Esophagus muscularis mucosa (tissue), 4 donors: ENCODE measurements around the gene TMCC2. TPM values are rescaled to one million over a fixed set of nuclear protein-coding genes. Genes with fewer than 3 reads are reported as not detected.

Experiments used
- DNase-seq: peaks from one replicate; pipeline ENCODE4 v3.0.0-alpha.2; 2017; ENCODE audit errors: extremely low spot score
- H3K27ac ChIP-seq, 4 donors: fragments of 200-600 bp; sonication (generic); replicated peaks in 1 of 4; 1 replicate in 3 of 4; 2 replicates in 1 of 4; pipeline ENCODE4 v1.5.1; 2016 to 2019; ENCODE audit warnings: mild to moderate bottlenecking in 1 of 4
- H3K27me3 ChIP-seq, 4 donors: fragments of 200-600 bp; sonication (generic); one replicate each; pipeline versions ENCODE4 v1.5.1 to v1.6.0; 2016 to 2019
- H3K36me3 ChIP-seq, 4 donors: fragments of 200-600 bp; sonication (generic); one replicate each; pipeline ENCODE4 v1.5.1; 2016 to 2019
- H3K4me1 ChIP-seq, 4 donors: fragments of 200-600 bp; sonication (generic); one replicate each; pipeline ENCODE4 v1.5.1; 2016 to 2019
- H3K4me3 ChIP-seq, 4 donors: fragments of 200-600 bp; sonication (generic); 1 replicate in 2 of 4; 2 replicates in 2 of 4; pipeline ENCODE4 v1.5.1; 2016 to 2019; ENCODE audit warnings: mild to moderate bottlenecking in 4 of 4, moderate library complexity in 1 of 4
- H3K9me3 ChIP-seq, 4 donors: fragments of 200-600 bp; sonication (generic); 1 replicate in 3 of 4; 2 replicates in 1 of 4; pipeline ENCODE4 v1.5.1; 2016 to 2019
- CTCF ChIP-seq, 3 experiments: fragments of 200-600 bp in 2 of 3; fragments of 450-650 bp in 1 of 3; sonication (generic) in 2 of 3; IDR thresholded peaks; one replicate each; pipeline ENCODE4 v1.5.1; 2017 to 2019; ENCODE audit warnings: antibody characterized with exemption in 3 of 3, mild to moderate bottlenecking in 2 of 3, moderate library complexity in 1 of 3
- EP300 ChIP-seq: sonication (generic); formaldehyde crosslinking; IDR thresholded peaks from one replicate; pipeline ENCODE4 v1.6.1; 2017; ENCODE audit warnings: antibody characterized with exemption
- POLR2A ChIP-seq: fragments of 450-650 bp; IDR thresholded peaks from one replicate; pipeline ENCODE4 v1.6.1; 2017; ENCODE audit warnings: antibody characterized with exemption, moderate library complexity, mild to moderate bottlenecking, low read depth
- POLR2AphosphoS5 ChIP-seq, 2 donors: sonication (generic); formaldehyde crosslinking; IDR thresholded peaks; one replicate each; pipeline ENCODE4 v1.6.1; 2017; ENCODE audit warnings: antibody characterized with exemption in 2 of 2
- WGBS: methylation state at CpG from one replicate; pipeline ENCODE4 v1.1.5; 2018; 5-methylcytosine and 5-hydroxymethylcytosine counted together
- intact Hi-C: fragments of 100-400 bp; cut with DNase I; formaldehyde crosslinking; loops from one replicate; pipeline ENCODE4 v1.15.1; 2023
- total RNA-seq, 4 donors: library from RNA; depleted of rRNA; stranded (reverse); fragments of >200 nt; gene quantifications; one replicate each; pipeline versions ENCODE4 v1.1.0 to v1.2.1, GENCODE V29; 2016

The TMCC2 gene
- total RNA-seq, 4 donors from 2014 or later, result 4.1 to 8.2 (median 5.9) TPM

DNA sequence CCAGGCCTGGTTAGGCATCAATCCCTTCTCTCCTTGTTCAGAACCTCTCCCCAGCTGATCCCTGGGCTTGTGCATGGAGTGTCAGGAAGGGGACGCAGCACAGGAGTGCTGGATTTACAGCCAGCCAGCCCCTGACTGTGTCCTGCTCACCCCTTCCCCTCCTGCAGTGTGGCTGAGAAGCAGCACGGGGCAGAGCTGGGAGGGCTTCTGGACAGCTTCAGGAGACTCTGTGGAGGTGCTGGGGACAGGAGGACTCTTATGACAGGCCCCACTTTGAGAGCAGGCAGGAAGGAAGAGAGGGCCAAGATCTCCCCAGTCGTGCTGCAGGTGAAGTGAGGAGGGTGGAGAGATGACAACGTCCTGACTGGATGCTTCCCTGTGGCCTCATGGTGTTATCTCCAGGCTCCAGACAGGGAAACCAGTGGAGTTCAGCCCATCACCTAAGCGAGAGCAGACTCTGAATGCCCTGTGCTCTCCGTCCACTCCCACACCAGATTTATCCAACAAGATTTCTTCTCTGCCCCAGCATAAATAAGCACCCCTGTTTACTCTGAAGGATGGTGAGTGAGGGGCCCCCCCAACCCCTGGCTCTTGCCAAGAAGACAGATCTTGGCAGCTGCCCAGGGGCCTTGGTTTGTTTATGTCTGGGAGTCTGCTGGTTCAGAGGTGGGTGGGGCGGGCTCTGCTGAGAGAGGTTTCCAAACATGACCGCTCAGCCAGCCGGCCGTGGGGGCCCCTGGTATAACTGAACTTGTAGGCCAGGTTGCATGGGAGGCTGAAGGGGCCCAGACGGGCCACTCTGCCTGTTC, 21.3 kb downstream of the TMCC2 start:
- no peaks in the 10 kb centered on the region for H3K27me3 ChIP-seq
- H3K4me3 ChIP-seq, result no peak overlapping the region
- WGBS, result 64% methylated on average over 4 of the region's 11 CpGs
- peak overlapping the region; percentile 28 to 65 (median 58) for H3K27ac ChIP-seq
- intact Hi-C loops, result no loop called here
- H3K4me1 ChIP-seq, result peaks cover 28 to 62% (median 61%) of the 10 kb centered on the region in 4 donors
- DNase-seq, result no peak
- H3K36me3 ChIP-seq, result no peaks in the 10 kb centered on the region
- H3K9me3 ChIP-seq, result no peaks in the 10 kb centered on the region
- TF ChIP-seq POLR2A (no peak), CTCF (IDR thresholded peaks at IDR 0.05) (no peak), POLR2AphosphoS5 (IDR thresholded peaks at IDR 0.05) (peak in 1 of 2 donors; percentile 20)

DNA sequence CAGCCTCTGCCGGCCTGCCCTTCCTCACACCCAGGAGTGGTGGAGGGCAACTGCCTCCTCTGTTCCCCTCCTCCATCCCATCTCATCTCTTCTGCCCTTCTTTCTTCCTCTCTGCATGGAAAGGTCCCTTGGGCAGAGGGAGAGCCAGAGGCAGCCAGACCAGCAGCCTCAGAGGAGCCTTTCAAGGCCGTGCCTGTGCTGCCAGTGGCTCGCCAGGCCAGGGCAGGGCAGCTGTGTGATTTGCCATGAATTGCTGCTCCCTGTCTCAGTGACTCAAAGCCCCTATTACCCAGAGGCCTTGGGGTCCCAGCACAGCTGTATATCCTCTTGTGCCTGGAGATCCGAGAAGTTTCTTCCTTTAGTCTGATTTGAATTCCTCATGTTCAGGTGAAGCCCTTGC, 21.9 kb downstream of the TMCC2 start:
- Histone ChIP-seq H3K9me3 (no peaks in the 10 kb centered on the region), H3K36me3 (no peaks in the 10 kb centered on the region), H3K27me3 (no peaks in the 10 kb centered on the region), H3K27ac (peak overlapping the region; percentile 28 to 65 (median 58)), H3K4me3 (no peak overlapping the region), H3K4me1 (peaks cover 28 to 62% (median 61%) of the 10 kb centered on the region in 4 donors)
- TF ChIP-seq POLR2AphosphoS5 (IDR thresholded peaks at IDR 0.05), result no peak
- no peak for TF ChIP-seq CTCF (IDR thresholded peaks at IDR 0.05)
- TF ChIP-seq POLR2A, result no peak
- no peak for TF ChIP-seq EP300
- DNase-seq, result no peak
- intact Hi-C loops, result loop anchor here (2.0 to 5.0 kb wide), 2 partner anchors 21 to 117 kb away; no protein-coding TSS in a partner anchor
- 70% methylated on average over 2 of the region's 4 CpGs for WGBS

DNA sequence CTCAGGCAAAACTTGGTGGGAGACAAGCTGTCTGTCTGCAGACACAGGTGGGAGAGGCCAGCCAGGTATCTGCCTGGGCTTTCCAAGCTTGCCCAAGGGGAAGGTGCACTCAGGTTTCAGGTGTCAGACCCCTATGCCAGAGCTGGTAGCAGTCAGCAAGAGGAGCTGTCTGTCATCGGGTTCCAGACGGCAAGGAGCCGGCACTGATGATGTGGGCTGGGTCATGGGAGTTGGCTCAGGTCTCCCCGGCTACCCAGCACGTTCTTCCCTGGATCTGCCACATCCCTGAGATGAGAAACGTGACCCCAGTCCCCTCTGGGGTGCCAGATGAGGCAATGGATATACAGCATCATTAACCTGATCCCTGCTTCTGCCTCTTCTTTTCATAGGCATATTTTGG, 23.0 kb downstream of the TMCC2 start:
- WGBS, result 70% methylated on average over 6 of the region's 6 CpGs
- Histone ChIP-seq H3K9me3 (no peaks in the 10 kb centered on the region), H3K4me1 (peaks cover 28 to 65% (median 62%) of the 10 kb centered on the region in 4 donors), H3K27ac (peak overlapping the region in 2 of 4 donors; percentile 14 to 34), H3K27me3 (no peaks in the 10 kb centered on the region), H3K4me3 (no peak overlapping the region), H3K36me3 (no peaks in the 10 kb centered on the region)
- TF ChIP-seq POLR2AphosphoS5 (IDR thresholded peaks at IDR 0.05) (no peak), EP300 (no peak), CTCF (IDR thresholded peaks at IDR 0.05) (no peak), POLR2A (no peak)
- intact Hi-C loops, result loop anchor here (2.0 to 5.0 kb wide), 2 partner anchors 22 to 118 kb away; no protein-coding TSS in a partner anchor
- no peak for DNase-seq

DNA sequence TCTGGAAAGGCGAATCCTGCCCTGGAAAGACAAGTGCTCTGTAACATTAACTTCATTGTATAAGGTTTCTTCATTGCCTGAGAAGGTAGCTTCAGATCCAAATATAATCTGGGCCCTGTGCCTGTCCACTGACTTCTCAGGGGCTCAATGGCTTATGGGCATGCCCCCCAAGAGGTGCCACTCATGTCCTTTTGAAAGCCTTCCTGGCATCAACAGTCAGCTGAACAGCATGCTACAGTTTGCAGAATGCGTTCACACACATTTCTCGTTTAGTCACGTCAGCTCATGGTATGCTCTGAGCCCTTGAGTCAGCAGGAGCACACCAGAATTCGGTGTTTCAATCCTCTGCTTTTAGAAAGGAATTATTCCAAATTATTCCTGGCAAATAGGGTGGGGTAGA, 23.8 kb downstream of the TMCC2 start:
- H3K36me3 ChIP-seq, result no peaks in the 10 kb centered on the region
- no peaks in the 10 kb centered on the region for H3K27me3 ChIP-seq
- WGBS, result 73% methylated on average over 4 of the region's 5 CpGs
- no peak for DNase-seq
- no peaks in the 10 kb centered on the region for H3K9me3 ChIP-seq
- TF ChIP-seq POLR2A, result no peak
- TF ChIP-seq EP300, result no peak
- TF ChIP-seq POLR2AphosphoS5 (IDR thresholded peaks at IDR 0.05), result no peak
- no peak for TF ChIP-seq CTCF (IDR thresholded peaks at IDR 0.05)
- H3K4me3 ChIP-seq, result no peak overlapping the region
- peaks cover 30 to 70% (median 67%) of the 10 kb centered on the region in 4 donors for H3K4me1 ChIP-seq
- intact Hi-C loops, result loop anchor here (2.0 to 5.0 kb wide), 2 partner anchors 23 to 119 kb away; no protein-coding TSS in a partner anchor
- peak overlapping the region; percentile 16 to 52 (median 34) for H3K27ac ChIP-seq
